HepG2 (cell line): ENCODE results near the gene UBASH3A. TPM values are rescaled to one million over a fixed set of nuclear protein-coding genes. Genes with fewer than 3 reads are reported as not detected.

Experiments
- DR1 ChIP-seq: sonication (generic); formaldehyde crosslinking; IDR thresholded peaks from 2 replicates; pipeline ENCODE4 v1.8.0; 2021; ENCODE audit warnings: mild to moderate bottlenecking, missing genetic modification reagents, inconsistent platforms
- HNRNPL ChIP-seq: fragments of 200-400 bp; formaldehyde crosslinking; IDR thresholded peaks from 2 replicates; pipeline ENCODE4 v1.6.1; 2017; ENCODE audit warnings: mild to moderate bottlenecking, low read depth, low read length
- NR2F6 ChIP-seq, 2 experiments: IDR thresholded peaks; 2 replicates each; pipeline ENCODE4 v1.6.1; 2016; ENCODE audit warnings: antibody characterized with exemption in 1 of 2, mild to moderate bottlenecking in 1 of 2
- PRPF4 ChIP-seq: fragments of 200-400 bp; formaldehyde crosslinking; IDR thresholded peaks from 2 replicates; pipeline ENCODE4 v1.6.1; 2016; ENCODE audit warnings: low read length, low read depth; ENCODE audit not compliant: poor library complexity, severe bottlenecking
- RXRB ChIP-seq: IDR thresholded peaks from 2 replicates; pipeline ENCODE4 v1.6.1; 2016; ENCODE audit warnings: borderline replicate concordance, missing genetic modification reagents, missing compliant biosample characterization
- ZNF143 ChIP-seq: sonication (generic); formaldehyde crosslinking; IDR thresholded peaks from 2 replicates; pipeline ENCODE4 v1.4.0; 2020; ENCODE audit warnings: missing genetic modification reagents
- ZNF234 ChIP-seq: sonication (generic); formaldehyde crosslinking; conservative IDR thresholded peaks from 2 replicates; pipeline ENCODE4 v1.5.1; 2020; ENCODE audit warnings: mild to moderate bottlenecking, missing genetic modification reagents
- ZNF501 ChIP-seq: sonication (generic); formaldehyde crosslinking; IDR thresholded peaks from 2 replicates; pipeline ENCODE4 v1.5.1; 2020; ENCODE audit warnings: mild to moderate bottlenecking, moderate library complexity, missing genetic modification reagents
- ZNF674 ChIP-seq: sonication (generic); formaldehyde crosslinking; IDR thresholded peaks from 2 replicates; pipeline ENCODE4 v1.5.0; 2020; ENCODE audit warnings: low read depth, mild to moderate bottlenecking, missing genetic modification reagents
- polyA plus RNA-seq, 8 experiments: library from polyadenylated mRNA; depleted of rRNA in 3 of 8; stranded (reverse) in 7 of 8; unstranded in 1 of 8; fragments of >200 nt; fragmentation: Illumina TruSeq in 4 of 8; extraction: Trizol in 4 of 8; gene quantifications; 2 replicates each; pipeline versions ENCODE4 v1.2.1 to v1.2.3, GENCODE V29; 2011 to 2016; ENCODE audit warnings: low read depth in 4 of 8, missing spikeins in 1 of 8, mixed read lengths in 1 of 8; ENCODE audit not compliant: insufficient read depth in 1 of 8
- total RNA-seq, 5 experiments: library from RNA; depleted of rRNA; stranded (reverse); fragments of >200 nt; fragmentation: Illumina TruSeq; extraction: Trizol; gene quantifications; 2 replicates each; pipeline ENCODE4 v1.2.3, GENCODE V29; 2016; ENCODE audit warnings: low read depth in 1 of 5
- TF ChIP-seq, protein P1 (sequence below): sonication (generic); formaldehyde crosslinking; conservative IDR thresholded peaks from 2 replicates; pipeline ENCODE4 v1.8.0; 2022; ENCODE audit warnings: low read depth, missing genetic modification reagents
- TF ChIP-seq, protein P2 (sequence below): sonication (generic); formaldehyde crosslinking; IDR thresholded peaks from 2 replicates; pipeline ENCODE4 v1.4.0; 2020; ENCODE audit warnings: missing genetic modification reagents
- TF ChIP-seq, protein P3 (sequence below): sonication (generic); formaldehyde crosslinking; IDR thresholded peaks from 2 replicates; pipeline ENCODE4 v1.8.0; 2022; ENCODE audit warnings: missing genetic modification reagents, low read depth, mild to moderate bottlenecking, borderline replicate concordance
- TF ChIP-seq, protein P4 (sequence below): sonication (generic); formaldehyde crosslinking; IDR thresholded peaks from 2 replicates; pipeline ENCODE4 v1.9.0; 2022; ENCODE audit warnings: low read depth, missing genetic modification reagents
- TF ChIP-seq, protein P5 (sequence below): sonication (generic); formaldehyde crosslinking; IDR thresholded peaks from 2 replicates; pipeline ENCODE4 v1.8.0; 2022; ENCODE audit warnings: low read depth, missing genetic modification reagents
- TF ChIP-seq, protein P6 (sequence below): sonication (generic); formaldehyde crosslinking; conservative IDR thresholded peaks from 2 replicates; pipeline ENCODE4 v1.8.1; 2023; ENCODE audit warnings: missing genetic modification reagents
- TF ChIP-seq, protein P7 (sequence below): sonication (generic); formaldehyde crosslinking; IDR thresholded peaks from 2 replicates; pipeline ENCODE4 v1.5.1; 2020; ENCODE audit warnings: missing genetic modification reagents, mild to moderate bottlenecking, borderline replicate concordance

Gene UBASH3A
- total and polyA plus RNA-seq, 2 of the 13 experiments (the other 11 are each of a cell fraction or from before 2014, with no cell fraction given), result not detected

DNA sequence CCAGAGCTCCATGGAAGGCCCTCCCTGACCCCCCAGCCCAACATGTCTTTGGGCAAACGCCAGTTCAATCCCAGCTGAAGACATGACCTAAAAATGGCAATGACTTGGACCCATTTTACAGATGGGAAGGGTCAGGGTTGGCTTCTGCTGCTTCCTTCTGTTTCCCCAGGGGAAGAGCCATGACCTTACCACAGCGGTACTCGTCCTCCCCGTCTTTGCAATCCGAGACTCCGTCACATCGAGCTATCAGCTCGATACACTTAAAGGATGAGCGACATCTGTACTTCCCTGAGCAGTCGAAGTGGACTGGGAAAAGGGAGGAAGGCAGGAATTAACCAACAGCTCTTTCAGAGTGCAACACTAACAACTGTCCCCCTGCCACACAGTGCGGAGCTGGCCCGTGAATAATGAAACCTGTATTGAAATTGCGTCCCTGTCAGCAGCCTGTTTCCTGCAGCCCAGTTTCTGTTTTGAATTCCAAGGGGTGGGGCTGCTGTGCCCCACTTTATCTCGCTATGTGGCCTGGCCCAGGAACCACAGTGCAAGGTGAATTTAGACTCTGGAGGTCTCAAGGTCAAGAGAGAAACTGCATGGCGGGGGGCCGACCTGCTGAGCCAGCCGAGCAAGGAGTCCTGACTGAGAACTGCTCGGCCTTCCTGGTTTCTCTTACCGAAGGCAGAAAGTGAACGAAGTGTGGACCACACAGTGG lies 14.8 kb upstream of the UBASH3A start (continued):
- TF ChIP-seq, protein P1, sequence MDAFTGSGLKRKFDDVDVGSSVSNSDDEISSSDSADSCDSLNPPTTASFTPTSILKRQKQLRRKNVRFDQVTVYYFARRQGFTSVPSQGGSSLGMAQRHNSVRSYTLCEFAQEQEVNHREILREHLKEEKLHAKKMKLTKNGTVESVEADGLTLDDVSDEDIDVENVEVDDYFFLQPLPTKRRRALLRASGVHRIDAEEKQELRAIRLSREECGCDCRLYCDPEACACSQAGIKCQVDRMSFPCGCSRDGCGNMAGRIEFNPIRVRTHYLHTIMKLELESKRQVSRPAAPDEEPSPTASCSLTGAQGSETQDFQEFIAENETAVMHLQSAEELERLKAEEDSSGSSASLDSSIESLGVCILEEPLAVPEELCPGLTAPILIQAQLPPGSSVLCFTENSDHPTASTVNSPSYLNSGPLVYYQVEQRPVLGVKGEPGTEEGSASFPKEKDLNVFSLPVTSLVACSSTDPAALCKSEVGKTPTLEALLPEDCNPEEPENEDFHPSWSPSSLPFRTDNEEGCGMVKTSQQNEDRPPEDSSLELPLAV (CRISPR knock-in tag), result no peak
- TF ChIP-seq ZNF674 (CRISPR knock-in tag), result no peak
- TF ChIP-seq, protein P2, sequence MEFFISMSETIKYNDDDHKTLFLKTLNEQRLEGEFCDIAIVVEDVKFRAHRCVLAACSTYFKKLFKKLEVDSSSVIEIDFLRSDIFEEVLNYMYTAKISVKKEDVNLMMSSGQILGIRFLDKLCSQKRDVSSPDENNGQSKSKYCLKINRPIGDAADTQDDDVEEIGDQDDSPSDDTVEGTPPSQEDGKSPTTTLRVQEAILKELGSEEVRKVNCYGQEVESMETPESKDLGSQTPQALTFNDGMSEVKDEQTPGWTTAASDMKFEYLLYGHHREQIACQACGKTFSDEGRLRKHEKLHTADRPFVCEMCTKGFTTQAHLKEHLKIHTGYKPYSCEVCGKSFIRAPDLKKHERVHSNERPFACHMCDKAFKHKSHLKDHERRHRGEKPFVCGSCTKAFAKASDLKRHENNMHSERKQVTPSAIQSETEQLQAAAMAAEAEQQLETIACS (CRISPR knock-in tag), result no peak
- TF ChIP-seq, protein P3, sequence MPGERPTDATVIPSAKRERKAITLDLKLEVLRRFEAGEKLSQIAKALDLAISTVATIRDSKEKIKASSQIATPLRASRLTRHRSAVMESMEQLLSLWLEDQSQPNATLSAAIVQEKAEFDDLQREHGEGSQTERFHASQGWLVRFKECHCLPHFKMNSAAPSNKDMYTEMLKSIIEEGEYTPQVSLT (CRISPR knock-in tag), result no peak
- peak; percentile 96 for TF ChIP-seq PRPF4
- peak; percentile 45; the same call in 1 of the 2 replicates for TF ChIP-seq NR2F6 (IDR thresholded peaks at IDR 0.05)
- 0 out of 2 replicates have a peak, but pooled peaks have one; percentile 22 for TF ChIP-seq NR2F6 (CRISPR knock-in tag; IDR thresholded peaks at IDR 0.05)
- TF ChIP-seq, protein P4, sequence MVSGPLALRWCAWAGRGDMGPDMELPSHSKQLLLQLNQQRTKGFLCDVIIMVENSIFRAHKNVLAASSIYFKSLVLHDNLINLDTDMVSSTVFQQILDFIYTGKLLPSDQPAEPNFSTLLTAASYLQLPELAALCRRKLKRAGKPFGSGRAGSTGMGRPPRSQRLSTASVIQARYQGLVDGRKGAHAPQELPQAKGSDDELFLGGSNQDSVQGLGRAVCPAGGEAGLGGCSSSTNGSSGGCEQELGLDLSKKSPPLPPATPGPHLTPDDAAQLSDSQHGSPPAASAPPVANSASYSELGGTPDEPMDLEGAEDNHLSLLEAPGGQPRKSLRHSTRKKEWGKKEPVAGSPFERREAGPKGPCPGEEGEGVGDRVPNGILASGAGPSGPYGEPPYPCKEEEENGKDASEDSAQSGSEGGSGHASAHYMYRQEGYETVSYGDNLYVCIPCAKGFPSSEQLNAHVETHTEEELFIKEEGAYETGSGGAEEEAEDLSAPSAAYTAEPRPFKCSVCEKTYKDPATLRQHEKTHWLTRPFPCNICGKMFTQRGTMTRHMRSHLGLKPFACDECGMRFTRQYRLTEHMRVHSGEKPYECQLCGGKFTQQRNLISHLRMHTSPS (CRISPR knock-in tag), result peak; percentile 20; the same call in 1 of the 2 replicates
- TF ChIP-seq, protein P5, sequence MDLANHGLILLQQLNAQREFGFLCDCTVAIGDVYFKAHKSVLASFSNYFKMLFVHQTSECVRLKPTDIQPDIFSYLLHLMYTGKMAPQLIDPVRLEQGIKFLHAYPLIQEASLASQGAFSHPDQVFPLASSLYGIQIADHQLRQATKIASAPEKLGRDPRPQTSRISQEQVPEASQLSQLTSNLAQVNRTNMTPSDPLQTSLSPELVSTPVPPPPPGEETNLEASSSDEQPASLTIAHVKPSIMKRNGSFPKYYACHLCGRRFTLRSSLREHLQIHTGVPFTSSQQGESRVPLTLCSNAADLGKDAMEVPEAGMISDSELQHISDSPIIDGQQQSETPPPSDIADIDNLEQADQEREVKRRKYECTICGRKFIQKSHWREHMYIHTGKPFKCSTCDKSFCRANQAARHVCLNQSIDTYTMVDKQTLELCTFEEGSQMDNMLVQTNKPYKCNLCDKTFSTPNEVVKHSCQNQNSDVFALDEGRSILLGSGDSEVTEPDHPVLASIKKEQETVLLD (CRISPR knock-in tag), result no peak
- TF ChIP-seq, protein P6, sequence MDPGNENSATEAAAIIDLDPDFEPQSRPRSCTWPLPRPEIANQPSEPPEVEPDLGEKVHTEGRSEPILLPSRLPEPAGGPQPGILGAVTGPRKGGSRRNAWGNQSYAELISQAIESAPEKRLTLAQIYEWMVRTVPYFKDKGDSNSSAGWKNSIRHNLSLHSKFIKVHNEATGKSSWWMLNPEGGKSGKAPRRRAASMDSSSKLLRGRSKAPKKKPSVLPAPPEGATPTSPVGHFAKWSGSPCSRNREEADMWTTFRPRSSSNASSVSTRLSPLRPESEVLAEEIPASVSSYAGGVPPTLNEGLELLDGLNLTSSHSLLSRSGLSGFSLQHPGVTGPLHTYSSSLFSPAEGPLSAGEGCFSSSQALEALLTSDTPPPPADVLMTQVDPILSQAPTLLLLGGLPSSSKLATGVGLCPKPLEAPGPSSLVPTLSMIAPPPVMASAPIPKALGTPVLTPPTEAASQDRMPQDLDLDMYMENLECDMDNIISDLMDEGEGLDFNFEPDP (CRISPR knock-in tag), result peak; percentile 85; the same call in 1 of the 2 replicates
- no peak for TF ChIP-seq DR1
- no peak for TF ChIP-seq RXRB
- TF ChIP-seq, protein P7, sequence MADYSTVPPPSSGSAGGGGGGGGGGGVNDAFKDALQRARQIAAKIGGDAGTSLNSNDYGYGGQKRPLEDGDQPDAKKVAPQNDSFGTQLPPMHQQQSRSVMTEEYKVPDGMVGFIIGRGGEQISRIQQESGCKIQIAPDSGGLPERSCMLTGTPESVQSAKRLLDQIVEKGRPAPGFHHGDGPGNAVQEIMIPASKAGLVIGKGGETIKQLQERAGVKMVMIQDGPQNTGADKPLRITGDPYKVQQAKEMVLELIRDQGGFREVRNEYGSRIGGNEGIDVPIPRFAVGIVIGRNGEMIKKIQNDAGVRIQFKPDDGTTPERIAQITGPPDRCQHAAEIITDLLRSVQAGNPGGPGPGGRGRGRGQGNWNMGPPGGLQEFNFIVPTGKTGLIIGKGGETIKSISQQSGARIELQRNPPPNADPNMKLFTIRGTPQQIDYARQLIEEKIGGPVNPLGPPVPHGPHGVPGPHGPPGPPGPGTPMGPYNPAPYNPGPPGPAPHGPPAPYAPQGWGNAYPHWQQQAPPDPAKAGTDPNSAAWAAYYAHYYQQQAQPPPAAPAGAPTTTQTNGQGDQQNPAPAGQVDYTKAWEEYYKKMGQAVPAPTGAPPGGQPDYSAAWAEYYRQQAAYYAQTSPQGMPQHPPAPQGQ, result no peak
- 0 out of 2 replicates have a peak, but pooled peaks have one; percentile 39 for TF ChIP-seq ZNF234 (CRISPR knock-in tag)
- TF ChIP-seq HNRNPL, result 0 out of 2 replicates have a peak, but pooled peaks have one; percentile 23
- peak; percentile 40 for TF ChIP-seq ZNF501 (CRISPR knock-in tag)
- TF ChIP-seq ZNF143, result no peak
